Lower lobe of right lung (tissue), 2 donors: Measurements from ENCODE around the gene CCDC28B. TPM values are rescaled to one million over a fixed set of nuclear protein-coding genes. Genes with fewer than 3 reads are reported as not detected.

Experiments
- ATAC-seq, 2 donors: fragments of 200-7000 bp; cut with Tn5 transposase; one replicate each; pipeline ENCODE4 v1.9.1; 2020 to 2022; ENCODE audit warnings: mild to moderate bottlenecking in 2 of 2, moderate library complexity in 2 of 2
- DNase-seq: peaks from one replicate; pipeline ENCODE4 v3.0.0-alpha.2; 2020
- H3K27ac ChIP-seq: fragments of 200-600 bp; one replicate; pipeline ENCODE4 v1.8.0; 2022
- H3K27me3 ChIP-seq: fragments of 200-600 bp; one replicate; pipeline ENCODE4 v1.8.0; 2022; ENCODE audit warnings: low read depth
- H3K36me3 ChIP-seq: fragments of 200-600 bp; one replicate; pipeline ENCODE4 v1.8.0; 2022; ENCODE audit warnings: mild to moderate bottlenecking
- H3K4me1 ChIP-seq: fragments of 200-600 bp; one replicate; pipeline ENCODE4 v1.8.0; 2022
- H3K4me3 ChIP-seq: fragments of 200-600 bp; one replicate; pipeline ENCODE4 v1.8.0; 2022; ENCODE audit warnings: mild to moderate bottlenecking
- H3K9me3 ChIP-seq: fragments of 200-600 bp; one replicate; pipeline ENCODE4 v1.8.0; 2022
- intact Hi-C: fragments of 100-400 bp; cut with DNase I; formaldehyde crosslinking; loops from one replicate; pipeline ENCODE4 v1.11.0; 2022
- total RNA-seq: library from RNA; stranded (reverse); fragmentation: NEBNext Ultra II Directional; extraction: Animal tissue kit (Norgen Biotek cat#: 25700); gene quantifications from one replicate; pipeline ENCODE4 v1.2.1, GENCODE V29; 2021
- TF ChIP-seq, protein P1 (sequence below): fragments of 200-600 bp; IDR thresholded peaks from one replicate; pipeline ENCODE4 v1.8.0; 2022; ENCODE audit warnings: antibody characterized with exemption, mild to moderate bottlenecking
- donor health status: DM: no; HTN: yes; CAD: no; lungs with severe emphysema.

Gene CCDC28B
- total RNA-seq, 1 donor from 2014 or later: 3.3 TPM

DNA sequence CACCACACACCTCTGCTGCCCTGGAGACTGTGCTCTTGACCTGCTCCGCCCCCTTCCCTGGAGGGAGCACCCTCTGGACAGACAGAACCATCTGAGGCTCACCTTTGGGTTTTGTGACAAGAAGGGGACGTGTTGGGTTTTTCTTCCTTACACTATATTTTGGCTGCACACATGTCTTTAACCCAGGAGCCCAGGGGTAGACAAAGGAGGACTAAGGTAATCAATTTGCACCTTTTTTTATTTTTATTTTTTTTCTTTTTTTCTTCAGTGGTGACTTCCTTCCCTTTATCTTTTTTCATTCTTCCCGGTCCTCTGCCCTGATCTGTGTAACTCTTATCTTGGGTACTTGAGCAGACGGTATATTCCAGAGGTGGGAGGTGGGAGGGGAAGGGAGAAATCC, 29.4 kb upstream of the CCDC28B start:
- intact Hi-C loops: no loop called here

DNA sequence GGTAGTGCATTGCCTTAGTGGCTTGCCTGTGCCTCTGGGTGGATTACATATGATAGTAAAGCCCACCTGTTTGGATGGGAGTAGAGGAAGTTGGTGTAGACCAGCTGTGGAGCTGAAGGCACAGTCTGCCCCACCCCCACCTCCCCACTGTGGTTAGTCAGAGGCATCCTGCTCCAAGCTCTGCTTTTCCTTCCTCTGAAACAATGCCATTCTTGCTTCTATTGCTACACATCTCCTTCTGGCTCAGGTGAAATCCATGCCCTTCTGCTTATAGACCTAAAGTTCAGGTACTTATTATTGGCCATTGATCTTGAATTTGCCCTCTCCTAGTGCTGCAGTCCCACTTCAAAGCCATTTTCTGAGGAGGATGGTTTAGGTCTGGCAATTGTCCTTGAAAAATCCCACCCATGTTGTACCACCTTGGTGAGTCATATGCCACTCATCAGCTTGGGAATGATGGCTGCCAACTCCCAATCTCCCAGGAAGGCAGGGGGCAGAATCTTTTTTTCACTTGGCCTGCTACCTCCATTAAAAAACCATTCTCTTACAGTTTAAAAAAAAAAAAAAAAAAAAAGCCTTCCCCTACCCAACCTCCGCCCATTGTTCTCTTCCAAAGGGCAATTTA, 27.7 kb upstream of the CCDC28B start:
- no peaks in the 10 kb centered on the region for H3K27me3 ChIP-seq
- no peak overlapping the region for H3K4me3 ChIP-seq
- peaks cover 55% of the 10 kb centered on the region for H3K36me3 ChIP-seq
- DNase-seq: no peak
- ATAC-seq: no peak
- no peaks in the 10 kb centered on the region for H3K4me1 ChIP-seq
- intact Hi-C loops: no loop called here
- H3K27ac ChIP-seq: no peak overlapping the region
- TF ChIP-seq, protein P1, sequence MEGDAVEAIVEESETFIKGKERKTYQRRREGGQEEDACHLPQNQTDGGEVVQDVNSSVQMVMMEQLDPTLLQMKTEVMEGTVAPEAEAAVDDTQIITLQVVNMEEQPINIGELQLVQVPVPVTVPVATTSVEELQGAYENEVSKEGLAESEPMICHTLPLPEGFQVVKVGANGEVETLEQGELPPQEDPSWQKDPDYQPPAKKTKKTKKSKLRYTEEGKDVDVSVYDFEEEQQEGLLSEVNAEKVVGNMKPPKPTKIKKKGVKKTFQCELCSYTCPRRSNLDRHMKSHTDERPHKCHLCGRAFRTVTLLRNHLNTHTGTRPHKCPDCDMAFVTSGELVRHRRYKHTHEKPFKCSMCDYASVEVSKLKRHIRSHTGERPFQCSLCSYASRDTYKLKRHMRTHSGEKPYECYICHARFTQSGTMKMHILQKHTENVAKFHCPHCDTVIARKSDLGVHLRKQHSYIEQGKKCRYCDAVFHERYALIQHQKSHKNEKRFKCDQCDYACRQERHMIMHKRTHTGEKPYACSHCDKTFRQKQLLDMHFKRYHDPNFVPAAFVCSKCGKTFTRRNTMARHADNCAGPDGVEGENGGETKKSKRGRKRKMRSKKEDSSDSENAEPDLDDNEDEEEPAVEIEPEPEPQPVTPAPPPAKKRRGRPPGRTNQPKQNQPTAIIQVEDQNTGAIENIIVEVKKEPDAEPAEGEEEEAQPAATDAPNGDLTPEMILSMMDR: no peak
- no peaks in the 10 kb centered on the region for H3K9me3 ChIP-seq

More for the DNA sequence above, 29.4 kb upstream of the CCDC28B start:
- H3K4me3 ChIP-seq: no peak overlapping the region
- ATAC-seq: no peak
- H3K4me1 ChIP-seq: no peaks in the 10 kb centered on the region
- no peak for DNase-seq
- peaks cover 73% of the 10 kb centered on the region for H3K36me3 ChIP-seq
- H3K27ac ChIP-seq: no peak overlapping the region
- no peaks in the 10 kb centered on the region for H3K9me3 ChIP-seq
- no peaks in the 10 kb centered on the region for H3K27me3 ChIP-seq
- TF ChIP-seq, protein P1: no peak

DNA sequence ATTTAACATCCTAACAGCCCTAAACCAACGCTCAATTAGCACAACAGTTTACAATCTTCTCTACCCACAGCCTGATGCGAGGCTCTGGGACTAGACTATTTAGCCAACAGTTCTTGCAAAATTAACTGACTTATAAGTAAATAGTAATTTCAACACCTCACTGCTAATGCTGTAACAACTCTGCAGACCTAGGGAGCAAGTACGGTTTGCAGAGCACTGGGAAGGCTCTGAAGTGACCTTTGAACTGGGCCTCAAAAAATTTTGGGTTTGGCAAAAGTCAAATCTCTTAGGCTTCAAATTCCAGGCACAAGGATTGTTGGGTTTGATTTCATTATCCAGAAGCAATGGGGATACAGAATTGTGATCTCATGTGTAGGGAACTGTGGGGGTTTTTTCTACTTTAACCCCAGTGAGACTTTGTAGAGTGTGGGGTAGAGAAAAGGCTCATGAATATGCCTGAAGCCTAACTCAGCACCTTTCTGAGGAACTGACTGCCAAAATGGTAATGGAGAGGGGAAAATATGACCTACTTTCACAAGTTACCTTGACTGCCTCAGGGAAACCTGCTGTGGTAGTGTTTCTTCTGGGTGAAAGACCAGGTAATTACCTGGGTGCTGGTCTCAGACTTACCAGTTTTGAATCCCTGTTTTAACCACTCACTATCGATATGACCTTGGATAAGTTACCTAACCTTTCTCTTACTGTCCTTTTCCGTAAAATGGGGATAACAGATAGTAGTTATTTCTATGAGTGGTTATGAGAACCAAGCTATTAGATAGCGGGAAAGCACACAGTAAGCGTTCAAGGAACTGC, 21.8 kb upstream of the CCDC28B start:
- Histone ChIP-seq H3K36me3 (peaks cover 23% of the 10 kb centered on the region), H3K9me3 (no peaks in the 10 kb centered on the region), H3K27ac (peak overlapping the region; percentile 85), H3K27me3 (no peaks in the 10 kb centered on the region), H3K4me3 (peak overlapping the region; percentile 76), H3K4me1 (peaks cover 36% of the 10 kb centered on the region)
- no peak for DNase-seq
- intact Hi-C loops: no loop called here
- TF ChIP-seq, protein P1: no peak
- no peak for ATAC-seq

DNA sequence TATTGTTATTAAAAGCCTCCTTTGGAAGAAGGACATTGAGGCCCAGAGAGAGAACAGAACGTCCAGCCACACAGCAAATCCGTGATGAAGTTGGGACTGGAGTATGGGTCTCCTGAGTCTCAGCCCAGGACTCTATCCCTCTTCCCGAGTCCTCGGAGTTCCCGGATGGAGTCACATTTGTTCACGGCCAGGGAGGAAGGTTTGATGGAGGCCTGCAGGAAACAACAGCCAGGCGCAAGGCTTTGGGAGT, 21.3 kb upstream of the CCDC28B start:
- H3K27ac ChIP-seq: peak overlapping the region; percentile 85
- H3K27me3 ChIP-seq: no peaks in the 10 kb centered on the region
- ATAC-seq (peak; percentile 2 to 28), DNase-seq (no peak)
- intact Hi-C loops: no loop called here
- no peaks in the 10 kb centered on the region for H3K9me3 ChIP-seq
- peak overlapping the region; percentile 76 for H3K4me3 ChIP-seq
- TF ChIP-seq, protein P1: no peak
- peaks cover 28% of the 10 kb centered on the region for H3K36me3 ChIP-seq
- H3K4me1 ChIP-seq: peaks cover 41% of the 10 kb centered on the region

DNA sequence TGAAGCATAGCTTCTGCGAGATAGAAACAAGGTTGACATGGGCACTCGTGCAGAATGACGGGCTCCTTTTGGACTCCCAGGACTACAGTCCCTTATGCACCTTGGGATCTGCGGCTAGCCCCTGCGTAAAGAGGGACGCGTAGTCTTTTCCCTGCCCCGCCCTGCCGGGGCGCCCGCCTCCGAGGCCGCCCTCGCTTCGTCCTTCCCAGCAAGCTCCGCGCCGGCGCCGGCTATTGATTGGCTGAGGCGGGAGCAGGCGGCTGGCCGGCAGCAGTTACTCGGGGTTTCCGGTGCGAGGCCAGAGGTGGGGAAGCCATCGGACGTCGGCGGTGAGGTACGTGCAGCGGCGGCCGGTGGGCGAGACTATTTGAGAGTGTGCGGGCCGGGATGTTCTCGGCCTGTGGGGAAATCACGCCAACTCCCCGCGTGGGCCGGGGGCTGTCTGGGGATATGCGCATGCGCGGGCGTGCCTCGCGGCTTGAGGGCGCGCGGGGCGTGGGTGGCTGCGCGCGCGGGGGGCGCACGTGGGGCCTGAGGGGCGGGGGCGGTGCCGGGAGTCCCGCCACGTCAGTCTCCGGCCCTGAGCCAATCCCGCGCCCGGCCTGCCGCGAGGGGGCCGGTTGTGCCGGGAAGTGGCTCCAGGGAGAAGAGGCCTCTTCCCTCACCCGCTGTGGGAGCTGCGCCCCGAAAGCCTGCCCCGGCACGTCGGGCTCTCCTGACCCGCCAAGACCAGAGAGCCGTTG, 20.8 kb upstream of the CCDC28B start, which contains the start of gene TXLNA:
Gene TXLNA, plus strand, starts transcription at position 233 of the 743 bp plus-strand sequence. CDS start 671 bp downstream, outside the sequence.
- Histone ChIP-seq H3K9me3 (no peaks in the 10 kb centered on the region), H3K27me3 (no peaks in the 10 kb centered on the region), H3K36me3 (peaks cover 33% of the 10 kb centered on the region), H3K4me1 (peaks cover 46% of the 10 kb centered on the region), H3K4me3 (peak within 1 kb of the TSS; percentile 76), H3K27ac (peak within 1 kb of the TSS; percentile 85)
- ATAC-seq (peak; percentile 97), DNase-seq (peak; percentile 97)
- intact Hi-C loops: no loop called here
- TF ChIP-seq, protein P1: peak; percentile 15
